Retinal pigment epithelial cell (primary cell): ENCODE results near the gene PRCC.

Experiments used
- DNase-seq: peaks from one replicate; pipeline ENCODE4 v3.0.0-alpha.2; 2010; ENCODE audit warnings: low read depth
- H3K4me3 ChIP-seq: 2 replicates; pipeline ENCODE4 v1.5.1; 2011; ENCODE audit warnings: mild to moderate bottlenecking, low read length, control low read depth, moderate library complexity
- TF ChIP-seq, protein P1 (sequence below): conservative IDR thresholded peaks from 2 replicates; pipeline ENCODE4 v1.5.1; 2011; ENCODE audit warnings: low read depth, low read length, control low read depth, inconsistent platforms

PRCC gene

DNA sequence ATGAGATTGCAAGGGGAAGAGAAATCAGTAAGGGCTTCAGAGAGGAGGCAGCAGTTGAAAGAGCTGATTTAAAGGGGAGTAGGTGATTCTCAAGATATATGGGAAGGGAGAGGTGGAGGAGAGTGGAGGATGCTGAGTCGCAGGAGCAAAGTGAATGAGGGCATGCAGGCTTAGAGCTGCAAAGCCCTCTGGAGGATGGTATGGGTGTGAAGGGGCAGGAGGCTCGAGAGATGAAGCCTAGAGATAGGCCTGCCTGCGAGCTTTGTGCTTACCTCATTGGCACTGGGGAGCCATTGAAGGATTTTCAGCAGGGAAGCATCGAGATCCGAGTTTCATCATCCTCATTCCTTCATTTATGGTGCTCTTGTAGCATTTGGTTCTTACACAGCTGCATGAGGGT, 65.1 kb downstream of the PRCC start:
- no peak overlapping the region for H3K4me3 ChIP-seq
- TF ChIP-seq, protein P1, sequence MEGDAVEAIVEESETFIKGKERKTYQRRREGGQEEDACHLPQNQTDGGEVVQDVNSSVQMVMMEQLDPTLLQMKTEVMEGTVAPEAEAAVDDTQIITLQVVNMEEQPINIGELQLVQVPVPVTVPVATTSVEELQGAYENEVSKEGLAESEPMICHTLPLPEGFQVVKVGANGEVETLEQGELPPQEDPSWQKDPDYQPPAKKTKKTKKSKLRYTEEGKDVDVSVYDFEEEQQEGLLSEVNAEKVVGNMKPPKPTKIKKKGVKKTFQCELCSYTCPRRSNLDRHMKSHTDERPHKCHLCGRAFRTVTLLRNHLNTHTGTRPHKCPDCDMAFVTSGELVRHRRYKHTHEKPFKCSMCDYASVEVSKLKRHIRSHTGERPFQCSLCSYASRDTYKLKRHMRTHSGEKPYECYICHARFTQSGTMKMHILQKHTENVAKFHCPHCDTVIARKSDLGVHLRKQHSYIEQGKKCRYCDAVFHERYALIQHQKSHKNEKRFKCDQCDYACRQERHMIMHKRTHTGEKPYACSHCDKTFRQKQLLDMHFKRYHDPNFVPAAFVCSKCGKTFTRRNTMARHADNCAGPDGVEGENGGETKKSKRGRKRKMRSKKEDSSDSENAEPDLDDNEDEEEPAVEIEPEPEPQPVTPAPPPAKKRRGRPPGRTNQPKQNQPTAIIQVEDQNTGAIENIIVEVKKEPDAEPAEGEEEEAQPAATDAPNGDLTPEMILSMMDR, result no peak
- DNase-seq, result no peak

DNA sequence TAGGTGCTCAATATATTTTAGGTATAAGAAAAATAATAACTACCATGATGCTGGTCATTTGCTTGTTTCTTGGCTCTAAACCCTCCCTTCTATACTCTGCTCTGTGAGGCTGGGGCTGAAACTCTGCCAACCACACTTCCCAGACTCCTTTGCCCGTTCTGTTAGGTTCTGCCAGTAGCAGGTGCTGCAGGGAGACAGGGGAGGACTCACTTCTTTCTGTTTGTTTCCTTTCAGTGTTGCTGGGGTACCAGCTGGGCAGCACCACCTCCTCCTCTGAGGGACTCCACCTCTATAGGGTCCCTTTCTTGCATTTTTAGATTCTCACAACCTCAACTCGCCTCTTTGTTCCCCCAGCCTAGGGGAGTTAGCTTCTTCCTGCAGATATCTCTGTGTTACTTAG, 66.3 kb downstream of the PRCC start:
- DNase-seq, result no peak
- TF ChIP-seq, protein P1, result no peak
- H3K4me3 ChIP-seq, result no peak overlapping the region

DNA sequence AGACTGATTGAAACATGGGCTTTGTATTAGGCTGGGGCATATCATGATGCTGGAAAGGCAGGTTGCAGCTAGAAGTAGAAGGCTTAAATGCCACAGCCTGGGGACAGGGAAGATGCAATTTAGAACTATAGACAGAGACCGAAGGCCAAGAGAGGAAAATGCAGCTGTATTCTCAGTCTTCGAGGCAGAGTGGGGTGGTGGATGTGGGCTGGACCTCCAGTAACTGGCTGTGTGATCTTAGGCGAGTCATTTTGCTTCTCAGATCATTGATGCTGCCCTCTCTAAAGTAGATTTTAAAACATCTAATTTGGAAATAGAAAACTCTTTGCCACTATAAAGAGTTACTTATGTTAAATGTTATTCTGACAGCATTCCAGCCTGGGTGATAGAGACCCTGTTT, 67.0 kb downstream of the PRCC start:
- TF ChIP-seq, protein P1, result no peak
- no peak for DNase-seq
- H3K4me3 ChIP-seq, result no peak overlapping the region

DNA sequence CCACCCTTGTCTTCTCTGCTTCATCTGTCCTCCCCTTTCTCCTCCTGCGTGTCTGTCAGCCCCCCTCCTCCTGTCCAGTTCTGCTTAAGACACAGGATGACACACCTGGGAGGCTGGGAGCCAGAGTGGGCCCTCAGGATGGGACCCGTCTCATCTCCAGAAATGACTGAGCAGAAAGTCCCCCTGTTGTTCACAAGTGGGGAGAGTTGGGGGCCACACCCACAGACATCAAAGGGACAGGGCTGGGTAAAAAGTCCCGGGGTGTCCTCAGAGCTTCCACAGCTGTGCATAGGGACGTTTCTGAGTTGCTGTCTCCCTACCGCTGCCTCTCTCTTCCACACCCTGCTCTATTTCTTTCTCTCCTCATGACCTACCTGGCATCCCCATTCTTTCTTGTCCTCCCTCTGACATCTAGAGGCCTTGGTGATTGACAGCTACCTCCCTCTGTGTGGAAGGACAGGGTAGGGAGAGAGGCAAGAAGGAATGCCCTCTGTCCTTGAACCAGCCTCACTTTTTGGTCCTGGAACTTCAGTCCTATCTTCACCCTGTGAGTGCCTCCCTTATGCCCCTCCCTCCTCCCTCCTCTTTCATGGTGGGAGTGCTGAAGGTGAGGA, 68.8 kb downstream of the PRCC start:
- DNase-seq, result no peak
- TF ChIP-seq, protein P1, result no peak
- H3K4me3 ChIP-seq, result no peak overlapping the region

DNA sequence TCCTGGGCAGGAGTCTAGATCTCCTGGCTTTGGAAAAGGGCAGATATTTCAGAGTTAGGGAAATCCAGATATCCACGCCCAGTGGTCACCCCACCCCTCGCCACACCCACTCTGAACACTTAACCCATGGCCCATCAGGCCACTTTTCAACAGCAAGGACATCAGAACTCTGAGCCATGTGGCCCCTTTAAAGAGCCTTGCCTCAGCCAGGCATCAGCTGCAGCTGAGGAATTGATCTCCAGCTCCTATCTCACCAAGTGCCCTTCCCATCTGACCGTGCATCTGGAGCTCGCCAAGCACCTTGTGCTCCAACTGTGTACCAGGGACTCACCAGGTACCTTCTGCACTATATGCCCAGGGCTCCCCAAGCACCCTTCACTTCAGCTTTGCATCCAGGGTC, 69.6 kb downstream of the PRCC start:
- DNase-seq, result no peak

DNA sequence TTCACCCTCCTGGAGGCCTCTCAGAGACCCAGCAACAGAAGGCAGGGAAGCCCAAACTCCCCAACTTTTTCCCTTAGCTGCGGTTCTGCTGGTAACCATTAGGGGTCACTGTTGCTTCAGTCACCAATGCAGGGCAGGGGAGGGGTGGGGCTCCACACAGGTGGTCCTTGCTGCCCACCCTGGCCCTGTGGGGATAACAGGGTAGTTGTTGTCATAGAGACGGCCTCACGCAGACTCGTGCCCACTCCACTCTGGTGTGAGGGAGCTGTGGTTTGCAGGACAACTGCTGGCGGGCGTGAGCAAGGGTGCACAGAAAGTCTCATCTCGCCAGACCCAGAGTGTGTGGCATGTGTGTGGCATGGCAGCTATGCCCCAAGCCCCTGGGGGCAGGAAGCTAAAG, 71.6 kb downstream of the PRCC start:
- TF ChIP-seq, protein P1, result peak; percentile 91
- DNase-seq, result no peak
- H3K4me3 ChIP-seq, result no peak overlapping the region

More for the DNA sequence above, 69.6 kb downstream of the PRCC start:
- TF ChIP-seq, protein P1, result no peak
- H3K4me3 ChIP-seq, result no peak overlapping the region

DNA sequence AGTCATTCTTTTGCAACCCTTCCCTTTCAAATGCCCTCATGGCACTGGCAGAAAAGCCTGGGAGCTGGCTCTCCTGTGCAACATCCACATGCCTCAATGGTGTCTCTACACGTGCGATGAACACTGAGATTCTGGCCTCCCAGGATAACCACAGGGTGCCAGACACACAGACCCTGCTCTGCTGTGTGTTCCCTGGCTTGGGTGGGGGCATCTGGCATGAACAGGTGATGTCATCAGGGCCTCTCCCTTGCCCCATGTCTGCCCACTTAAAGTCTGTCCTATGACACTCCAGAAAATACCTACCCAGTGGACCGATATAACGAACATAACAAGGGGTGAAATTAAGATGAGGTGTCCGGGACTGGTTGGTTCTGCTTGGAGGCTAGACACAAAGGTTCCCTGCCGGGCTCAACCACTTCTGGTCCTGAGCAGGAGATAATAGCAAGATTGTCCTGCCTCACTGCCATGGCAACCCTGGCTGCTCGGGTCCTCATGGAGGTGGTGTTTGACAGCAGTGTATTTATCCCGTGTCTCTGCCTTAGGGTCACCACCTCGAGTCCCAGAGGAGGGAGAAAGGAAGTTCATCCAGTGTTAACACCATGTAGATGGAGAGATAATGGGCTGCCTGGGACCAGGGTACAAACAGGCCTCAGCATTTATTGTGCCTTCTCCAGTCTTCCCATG, 72.2 kb downstream of the PRCC start:
- no peak for DNase-seq
- TF ChIP-seq, protein P1, result no peak
- H3K4me3 ChIP-seq, result no peak overlapping the region
